GM18505 (cell line): Measurements from ENCODE around the gene PRPS1L1.

Experiments
- ATAC-seq: cut with Tn5 transposase; IDR thresholded peaks from one replicate; pipeline ENCODE4 v1.9.1; 2021; ENCODE audit not compliant: unreplicated experiment
- POLR2A ChIP-seq: IDR thresholded peaks from 4 replicates; pipeline ENCODE4 v1.6.1; 2011; ENCODE audit warnings: borderline replicate concordance; ENCODE audit not compliant: insufficient read depth, insufficient read length; ENCODE audit errors: extremely low read depth

PRPS1L1 gene

DNA sequence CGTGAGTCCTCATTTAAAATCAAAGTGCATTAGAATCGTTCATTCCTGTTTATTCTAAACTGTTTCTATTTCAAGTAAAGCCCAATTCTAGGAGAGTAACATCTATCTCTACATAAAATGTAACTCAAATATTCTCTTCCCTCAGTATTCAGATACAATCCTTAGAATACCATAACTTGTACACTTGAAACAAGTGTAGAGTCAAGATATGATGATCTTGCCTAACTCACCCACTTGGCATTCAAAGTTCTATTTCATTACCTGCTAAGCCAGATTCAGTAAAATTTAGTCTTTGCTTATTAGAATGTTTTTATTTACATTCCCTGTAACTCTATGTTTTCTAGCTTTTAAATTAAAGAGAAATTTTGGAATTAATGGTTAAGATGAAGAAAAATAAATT lies 31.6 kb downstream of the PRPS1L1 start:
- no peak for TF ChIP-seq POLR2A

DNA sequence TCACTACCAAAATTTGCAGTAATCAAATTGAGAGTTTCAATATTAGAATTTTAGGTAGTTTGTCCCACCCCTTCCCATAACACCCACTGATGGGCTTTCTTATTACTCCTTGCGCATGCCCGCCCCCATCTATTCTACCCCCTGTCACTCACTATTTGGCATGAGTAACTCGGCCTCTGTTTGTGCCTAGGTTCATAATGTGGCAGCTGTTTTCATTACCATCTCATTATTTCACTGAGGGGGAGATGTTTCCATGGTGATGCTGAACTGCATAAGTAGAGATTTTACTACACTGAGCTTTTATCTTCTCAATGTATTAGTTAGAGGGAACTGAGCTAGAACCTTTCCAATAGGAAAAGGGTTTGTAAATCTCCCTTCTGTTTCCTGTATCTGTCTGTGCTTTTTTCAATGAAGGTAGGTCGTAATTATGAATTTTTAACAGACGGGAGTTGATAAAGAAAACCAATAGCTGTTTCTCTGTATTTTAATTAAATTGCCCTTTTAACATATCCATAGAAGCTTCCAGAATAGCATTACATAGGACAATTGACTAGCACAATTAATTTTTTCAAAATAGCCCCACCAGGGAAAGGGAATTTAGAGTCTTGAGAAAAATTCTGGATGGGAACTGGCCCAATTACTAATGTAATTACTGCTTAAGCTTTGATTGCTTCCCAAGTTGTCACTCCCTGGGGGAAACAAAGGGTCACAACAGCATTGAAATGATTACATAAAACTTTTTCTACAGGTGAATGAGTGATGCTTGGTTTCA lies 33.4 kb downstream of the PRPS1L1 start:
- no peak for TF ChIP-seq POLR2A
- ATAC-seq: no peak

More for the DNA sequence above, 31.6 kb downstream of the PRPS1L1 start:
- no peak for ATAC-seq

DNA sequence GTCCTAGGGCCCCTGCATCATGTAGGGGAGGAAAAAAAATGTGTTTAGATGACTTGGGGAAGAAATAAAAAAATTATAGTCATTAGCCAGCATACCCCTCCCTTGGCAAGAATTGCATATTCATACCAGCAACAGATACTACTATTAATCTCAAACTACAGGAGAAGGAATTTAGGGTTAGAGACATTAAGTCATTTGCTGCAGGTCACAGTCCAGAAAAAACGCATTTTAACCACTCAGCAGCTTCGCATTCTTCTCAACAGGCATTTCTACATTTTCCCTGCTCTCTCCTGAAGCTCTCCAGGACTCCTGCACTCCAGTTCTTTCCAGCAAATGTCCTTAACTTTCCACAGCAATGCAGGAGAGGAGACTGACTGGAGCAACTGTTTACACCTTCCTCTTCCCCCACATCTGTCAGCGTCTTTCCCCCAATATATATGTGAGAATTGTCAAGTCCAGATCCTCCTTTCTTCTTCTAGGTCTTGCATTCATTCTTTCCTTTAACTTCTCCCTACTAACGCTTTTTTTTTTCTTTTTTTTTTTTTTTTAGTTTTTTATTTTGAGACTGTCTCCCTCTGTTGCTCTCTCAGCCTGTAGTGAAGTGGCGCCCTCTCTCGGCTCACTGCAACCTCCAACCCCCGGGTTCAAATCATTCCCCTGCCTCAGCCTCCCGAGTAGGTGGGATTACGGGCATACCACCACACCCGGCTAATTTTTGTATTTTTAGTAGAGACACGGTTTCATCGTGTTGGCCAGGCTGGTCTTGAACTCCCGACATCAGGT lies 35.6 kb downstream of the PRPS1L1 start:
- TF ChIP-seq POLR2A: no peak
- ATAC-seq: no peak

DNA sequence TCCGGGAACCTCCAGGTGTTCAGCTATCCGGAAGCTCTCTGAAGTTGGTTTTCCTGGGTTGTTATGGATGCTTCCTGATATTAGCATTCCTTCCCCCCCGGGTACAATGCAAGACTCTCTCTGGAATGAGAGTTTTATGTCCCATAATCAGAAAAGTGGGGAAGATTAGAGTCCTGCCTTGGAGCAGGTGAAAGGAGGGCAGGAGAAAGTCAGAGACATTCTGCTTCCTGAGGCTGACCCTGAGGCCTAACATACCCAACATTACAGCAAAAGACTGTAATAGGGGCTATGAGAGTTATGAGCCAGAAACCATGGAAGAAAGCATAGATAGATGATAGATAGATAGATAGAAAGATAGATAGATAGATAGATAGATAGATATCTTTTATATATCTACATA lies 36.9 kb downstream of the PRPS1L1 start:
- no peak for ATAC-seq

DNA sequence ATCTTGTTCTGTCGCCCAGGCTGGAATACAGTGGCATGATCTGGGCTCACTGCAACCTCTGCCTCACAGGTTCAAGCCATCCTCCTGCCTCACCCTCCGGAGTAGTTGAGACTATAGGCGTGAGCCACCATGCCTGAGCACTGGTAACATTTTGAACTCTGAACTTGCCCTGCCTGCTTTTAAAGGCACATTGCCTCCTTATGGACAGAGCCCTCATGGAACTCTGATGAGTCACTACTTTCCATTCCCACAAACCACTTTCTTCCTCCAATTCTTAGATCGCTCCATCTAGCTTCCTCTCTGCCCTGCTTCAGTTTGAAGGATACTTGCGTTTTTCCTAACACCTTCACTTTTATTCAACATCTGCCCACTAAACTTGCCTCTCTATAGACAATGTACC lies 38.1 kb downstream of the PRPS1L1 start:
- no peak for ATAC-seq
- TF ChIP-seq POLR2A: no peak

More for the DNA sequence above, 36.9 kb downstream of the PRPS1L1 start:
- no peak for TF ChIP-seq POLR2A

DNA sequence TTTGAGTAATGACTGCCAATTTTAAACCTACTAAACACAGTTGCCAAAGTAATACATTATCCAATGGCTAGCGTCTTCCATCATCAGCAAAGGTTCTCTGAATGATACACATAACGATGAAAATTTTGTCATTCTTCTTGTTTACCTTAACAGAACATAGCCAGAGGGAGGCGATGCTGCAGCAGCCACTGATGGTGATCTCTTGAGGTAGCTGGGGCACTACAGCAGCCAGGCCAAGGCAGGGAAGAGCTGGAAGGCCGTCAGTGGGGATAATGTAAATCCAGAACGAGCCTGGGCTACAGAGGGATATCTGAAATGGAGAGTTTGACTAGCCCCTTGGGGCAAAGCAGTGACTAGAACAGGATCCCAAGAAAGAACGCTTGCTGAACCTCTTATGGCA lies 38.8 kb downstream of the PRPS1L1 start:
- no peak for ATAC-seq
- no peak for TF ChIP-seq POLR2A

DNA sequence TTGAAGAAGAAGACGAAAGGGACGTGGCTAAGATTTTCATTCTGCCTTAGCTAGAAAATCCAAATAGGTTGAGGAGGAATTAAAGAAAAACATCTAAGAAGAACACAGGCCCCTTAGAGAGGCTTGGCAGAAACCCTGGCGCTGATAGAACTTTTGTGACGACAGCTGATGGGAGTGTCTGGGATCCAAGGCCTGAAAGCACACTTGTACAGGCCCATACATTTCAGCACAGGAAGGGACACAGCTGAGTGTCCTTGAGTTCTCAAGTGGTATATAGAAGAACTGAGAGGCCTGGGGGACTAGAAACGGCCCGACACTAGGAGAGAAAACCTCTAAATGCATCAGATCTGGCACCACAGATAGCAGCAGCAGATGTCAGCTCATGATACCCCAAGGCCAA lies 39.5 kb downstream of the PRPS1L1 start:
- ATAC-seq: no peak
- no peak for TF ChIP-seq POLR2A

DNA sequence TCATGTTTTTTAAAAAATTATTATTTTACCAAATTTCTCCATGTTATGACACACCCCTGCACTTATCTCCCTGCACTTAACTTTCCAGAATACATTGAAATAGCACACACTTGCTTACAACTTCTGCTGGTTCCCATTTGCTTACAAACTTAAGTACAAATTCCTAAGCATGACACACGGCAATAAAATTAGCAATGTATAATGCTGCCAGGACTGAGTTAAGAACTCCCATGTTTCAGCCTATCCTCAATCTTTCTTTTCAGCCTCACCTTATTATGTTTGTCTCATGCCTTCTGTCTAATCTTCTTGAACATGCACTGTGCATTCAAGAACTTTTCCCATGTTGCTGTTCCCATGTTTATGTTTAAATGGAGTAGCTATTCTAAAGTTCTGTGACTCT lies 40.8 kb downstream of the PRPS1L1 start:
- TF ChIP-seq POLR2A: no peak
- no peak for ATAC-seq

DNA sequence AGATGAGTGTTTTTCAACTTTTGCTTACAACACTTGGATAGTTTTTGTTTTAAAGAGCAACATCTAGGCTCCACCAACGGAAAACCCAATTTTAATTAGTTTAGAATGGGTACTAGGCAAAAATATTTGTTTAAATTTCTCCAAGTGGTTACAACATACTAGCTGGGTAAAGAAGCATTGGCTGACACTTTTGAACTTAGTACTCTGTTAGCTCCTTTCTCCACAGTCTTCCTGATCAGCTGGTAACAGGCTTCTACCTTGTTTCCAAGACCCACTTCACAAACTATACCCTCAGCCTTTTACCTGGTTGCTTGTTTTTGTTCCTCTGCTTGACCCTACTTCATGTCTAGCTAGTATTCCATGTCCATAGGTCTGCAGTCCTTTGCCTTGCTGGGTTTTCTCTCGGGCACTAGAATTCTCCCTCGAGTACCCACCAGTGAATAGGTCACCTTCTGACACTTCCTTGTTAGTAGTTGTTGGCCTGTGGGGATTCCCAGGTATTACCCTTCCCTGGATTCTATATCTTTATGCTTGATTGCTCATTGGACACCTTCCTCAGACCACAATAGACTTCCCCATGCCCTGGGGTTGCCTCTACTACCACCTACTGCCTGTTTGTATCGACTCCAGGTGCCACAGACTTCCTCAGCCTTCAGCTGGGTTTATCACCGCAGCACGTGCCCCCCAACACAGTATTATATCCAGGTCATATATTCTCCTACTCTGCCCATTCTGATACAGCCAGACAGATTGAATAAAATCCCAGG lies 42.0 kb downstream of the PRPS1L1 start:
- no peak for TF ChIP-seq POLR2A
- ATAC-seq: no peak

DNA sequence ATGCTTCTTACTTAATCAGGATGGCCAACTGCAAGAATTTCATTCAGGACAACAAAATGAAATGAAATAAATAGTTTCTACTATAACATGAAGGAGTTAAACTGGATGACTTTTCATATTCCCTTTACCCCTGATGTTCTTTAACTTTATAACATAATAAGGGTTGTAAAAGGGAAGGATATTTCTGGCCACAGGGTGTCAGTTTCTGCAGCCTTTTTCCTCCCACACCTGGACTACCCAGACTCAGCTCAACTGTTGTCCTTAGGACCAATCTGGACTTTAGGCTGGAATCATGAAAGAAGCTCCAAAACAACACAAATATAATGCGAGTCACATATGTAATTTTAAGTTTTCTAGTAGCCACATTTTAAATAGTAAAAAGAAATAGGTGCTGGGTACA lies 43.4 kb downstream of the PRPS1L1 start:
- TF ChIP-seq POLR2A: no peak
- no peak for ATAC-seq

DNA sequence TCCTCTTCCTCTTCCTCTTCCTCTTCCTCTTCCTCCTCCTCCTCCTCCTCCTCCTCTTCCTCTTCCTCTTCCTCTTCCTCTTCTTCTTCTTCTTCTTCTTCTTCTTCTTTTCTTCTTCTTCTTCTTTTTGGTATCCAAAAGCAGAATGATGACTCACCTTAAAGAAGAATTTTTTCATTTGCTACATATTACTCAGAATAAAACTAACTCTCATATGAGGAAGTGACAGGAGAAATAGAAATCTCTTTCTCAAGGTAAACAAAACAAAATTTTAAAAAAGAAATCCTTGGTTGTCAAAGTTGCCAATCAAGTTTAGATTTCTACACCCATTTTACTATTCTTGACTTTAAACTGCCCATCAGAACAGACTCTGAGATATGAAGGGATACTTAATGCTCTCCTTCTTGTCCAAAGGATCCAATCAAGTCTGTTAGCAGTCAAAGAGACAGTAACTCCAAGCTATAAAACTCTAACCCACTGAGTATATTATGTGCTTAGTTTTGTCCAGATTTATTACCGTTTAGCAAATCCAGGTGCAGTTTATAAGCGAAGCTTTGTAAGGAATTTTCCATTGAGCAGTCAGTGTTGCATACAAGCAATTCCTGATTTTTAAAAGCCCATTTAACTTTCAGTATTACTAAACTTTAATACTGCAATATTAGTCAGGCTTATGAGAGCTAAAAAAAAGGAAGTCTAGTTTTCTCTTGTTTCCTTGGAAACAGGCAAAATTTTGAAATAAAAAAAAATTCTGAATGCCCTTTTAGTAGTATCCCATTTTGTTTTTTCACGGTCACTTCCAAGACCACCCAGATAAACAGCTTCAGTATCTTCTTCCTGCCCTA lies 44.2 kb downstream of the PRPS1L1 start:
- ATAC-seq: no peak
- no peak for TF ChIP-seq POLR2A

DNA sequence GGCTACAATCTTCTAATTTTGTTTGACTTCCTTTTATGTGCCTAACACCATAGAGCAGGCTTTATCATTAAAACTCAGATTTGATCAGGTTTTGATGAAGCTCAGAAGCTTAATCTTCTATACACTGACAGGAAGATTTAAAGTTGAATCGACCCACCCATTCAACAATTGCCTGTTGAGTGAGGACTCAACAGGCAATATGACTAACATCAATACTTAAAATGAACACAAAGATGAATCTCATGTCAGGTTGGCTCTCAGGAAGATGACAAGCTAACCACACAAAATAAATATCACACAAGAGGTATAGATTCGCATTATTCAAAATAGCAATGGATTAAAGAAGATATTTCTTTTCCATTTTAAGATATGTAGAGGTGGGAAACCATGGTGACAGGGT lies 50.7 kb downstream of the PRPS1L1 start:
- ATAC-seq: no peak

More for the DNA sequence above, 50.7 kb downstream of the PRPS1L1 start:
- no peak for TF ChIP-seq POLR2A
